KOPT-K1 (cell line): ENCODE results near the gene CPVL.
A peak's percentile ranks its signal among the peaks of the same experiment; 100 is the strongest.

ENCODE experiments used
- H3K27ac ChIP-seq: fragments of 200-600 bp; sonication (generic); 2 replicates; pipeline ENCODE4 v1.5.1; 2016; ENCODE audit warnings: antibody characterized with exemption, mild to moderate bottlenecking, low read depth, low read length; ENCODE audit not compliant: poor library complexity, severe bottlenecking
- H3K36me3 ChIP-seq: fragments of 200-600 bp; sonication (generic); 2 replicates; pipeline ENCODE4 v1.5.1; 2017; ENCODE audit warnings: antibody characterized with exemption, mild to moderate bottlenecking, low read length, moderate library complexity; ENCODE audit not compliant: insufficient read depth
- H3K9me3 ChIP-seq: fragments of 200-600 bp; sonication (generic); 2 replicates; pipeline ENCODE4 v1.5.1; 2017; ENCODE audit warnings: antibody characterized with exemption, low read length, mild to moderate bottlenecking; ENCODE audit not compliant: insufficient read depth, poor library complexity, severe bottlenecking

CPVL gene

GRCh38 chr7:29167721-29168120 is 21.4 kb upstream of the CPVL start:
- H3K27ac ChIP-seq: no peak overlapping the region
- no peaks in the 10 kb centered on the region for H3K36me3 ChIP-seq
- H3K9me3 ChIP-seq: peaks cover 18% of the 10 kb centered on the region

GRCh38 chr7:29163854-29164253 is 17.5 kb upstream of the CPVL start:
- Histone ChIP-seq H3K9me3 (peaks cover 18% of the 10 kb centered on the region), H3K27ac (no peak overlapping the region), H3K36me3 (0 out of 2 replicates have a peak, but pooled peaks cover 4% of the 10 kb centered on the region)

- H3K9me3 ChIP-seq: peaks cover 18% of the 10 kb centered on the region
- H3K27ac ChIP-seq: no peak overlapping the region
- H3K36me3 ChIP-seq: 0 out of 2 replicates have a peak, but pooled peaks cover 4% of the 10 kb centered on the region
Measured at GRCh38 chr7:29162577-29162976, 16.2 kb upstream of the CPVL start.

GRCh38 chr7:29161231-29161630 is 14.9 kb upstream of the CPVL start:
- Histone ChIP-seq H3K27ac (no peak overlapping the region), H3K9me3 (peaks cover 16% of the 10 kb centered on the region)

GRCh38 chr7:29160080-29160479 is 13.7 kb upstream of the CPVL start:
- H3K36me3 ChIP-seq: 0 out of 2 replicates have a peak, but pooled peaks cover 4% of the 10 kb centered on the region
- no peak overlapping the region for H3K27ac ChIP-seq
- peaks cover 4% of the 10 kb centered on the region for H3K9me3 ChIP-seq

More at GRCh38 chr7:29161231-29161630, 14.9 kb upstream of the CPVL start:
- 0 out of 2 replicates have a peak, but pooled peaks cover 4% of the 10 kb centered on the region for H3K36me3 ChIP-seq

- H3K27ac ChIP-seq: peak overlapping the region; percentile 82
- peaks cover 11% of the 10 kb centered on the region for H3K9me3 ChIP-seq
- H3K36me3 ChIP-seq: 0 out of 2 replicates have a peak, but pooled peaks cover 14% of the 10 kb centered on the region
Measured at GRCh38 chr7:29158795-29159423, 12.6 kb upstream of the CPVL start.

- Histone ChIP-seq H3K36me3 (0 out of 2 replicates have a peak, but pooled peaks cover 15% of the 10 kb centered on the region), H3K9me3 (peaks cover 11% of the 10 kb centered on the region), H3K27ac (peak overlapping the region; percentile 82)
Measured at GRCh38 chr7:29156907-29157452, 10.6 kb upstream of the CPVL start.

- Histone ChIP-seq H3K27ac (peak overlapping the region; percentile 10), H3K36me3 (peaks cover 25% of the 10 kb centered on the region), H3K9me3 (peaks cover 11% of the 10 kb centered on the region)
Measured at GRCh38 chr7:29154076-29154475, 7.7 kb upstream of the CPVL start.

- Histone ChIP-seq H3K36me3 (peaks cover 37% of the 10 kb centered on the region), H3K9me3 (peaks cover 11% of the 10 kb centered on the region), H3K27ac (peak overlapping the region; percentile 0)
Measured at GRCh38 chr7:29150856-29151255, 4.5 kb upstream of the CPVL start.

- H3K27ac ChIP-seq: no peak overlapping the region
- peaks cover 29% of the 10 kb centered on the region for H3K36me3 ChIP-seq
- H3K9me3 ChIP-seq: peaks cover 1% of the 10 kb centered on the region
Measured at GRCh38 chr7:29149036-29149435, 2.7 kb upstream of the CPVL start.

GRCh38 chr7:29147821-29148220 is 1.5 kb upstream of the CPVL start:
- no peaks in the 10 kb centered on the region for H3K9me3 ChIP-seq
- H3K36me3 ChIP-seq: peaks cover 27% of the 10 kb centered on the region
- H3K27ac ChIP-seq: peak overlapping the region; percentile 4

- Histone ChIP-seq H3K9me3 (no peaks in the 10 kb centered on the region), H3K36me3 (peaks cover 27% of the 10 kb centered on the region), H3K27ac (peak overlapping the region; percentile 77)
Measured at GRCh38 chr7:29146888-29147609, 712 bp upstream of the CPVL start.

- H3K27ac ChIP-seq: peak overlapping the region; percentile 77
- H3K36me3 ChIP-seq: peaks cover 23% of the 10 kb centered on the region
- no peaks in the 10 kb centered on the region for H3K9me3 ChIP-seq
Measured at GRCh38 chr7:29145553-29146056, 732 bp downstream of the CPVL start.

GRCh38 chr7:29143751-29144150 is 2.6 kb downstream of the CPVL start:
- Histone ChIP-seq H3K9me3 (no peaks in the 10 kb centered on the region), H3K27ac (no peak overlapping the region), H3K36me3 (peaks cover 10% of the 10 kb centered on the region; the same call in 1 of the 2 replicates)

GRCh38 chr7:29142021-29142727 is 4.2 kb downstream of the CPVL start:
- no peak overlapping the region for H3K27ac ChIP-seq
- no peaks in the 10 kb centered on the region for H3K9me3 ChIP-seq
- H3K36me3 ChIP-seq: no peaks in the 10 kb centered on the region
